Fibroblast of skin of left quadriceps (primary cell): ENCODE results near the gene INIP.
A peak's percentile ranks its signal among the peaks of the same experiment; 100 is the strongest.

Source experiments
- DNase-seq, 2 experiments: peaks; one replicate each; pipeline ENCODE4 v3.0.0-alpha.2; 2013; ENCODE audit warnings: low read depth in 2 of 2

The INIP gene, protein sequence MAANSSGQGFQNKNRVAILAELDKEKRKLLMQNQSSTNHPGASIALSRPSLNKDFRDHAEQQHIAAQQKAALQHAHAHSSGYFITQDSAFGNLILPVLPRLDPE

DNA sequence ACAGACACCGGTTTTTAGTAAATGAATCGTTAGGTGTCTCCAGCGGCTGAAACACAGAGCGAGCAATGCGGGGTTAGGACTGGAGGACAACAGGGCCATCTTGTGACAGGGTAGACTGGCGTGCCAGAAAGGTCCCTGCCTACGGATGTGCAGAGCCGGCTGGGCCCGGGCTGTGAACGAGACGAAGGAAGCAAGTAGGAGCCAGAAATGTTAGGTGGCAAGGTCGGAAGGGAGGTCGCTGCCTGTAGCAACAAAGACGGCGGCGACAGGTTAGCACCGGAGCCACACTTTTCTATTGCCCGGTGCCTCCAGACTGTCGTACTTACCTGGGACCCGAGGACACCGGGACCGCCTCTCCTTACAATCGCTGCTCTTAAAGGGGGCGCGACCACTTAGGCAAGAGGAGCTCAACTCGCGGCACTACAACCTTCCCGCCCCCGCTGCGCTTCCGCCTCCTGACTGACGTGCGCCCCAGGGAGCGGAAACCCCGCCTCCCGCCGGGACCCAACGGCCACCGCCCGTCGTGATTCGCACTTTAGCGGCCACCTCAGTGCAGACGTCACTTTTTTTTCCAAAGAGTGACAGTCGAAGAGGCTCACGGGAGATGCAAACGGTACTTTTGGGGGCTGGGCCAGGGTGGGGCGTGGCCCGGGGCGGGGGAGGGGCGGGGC lies at the start of gene INIP:
INIP (minus strand) TSS at position 457 of the 671 bp plus-strand sequence. CDS start 1,632 bp downstream, outside the sequence.
- DNase-seq = peak; percentile 91 to 93

DNA sequence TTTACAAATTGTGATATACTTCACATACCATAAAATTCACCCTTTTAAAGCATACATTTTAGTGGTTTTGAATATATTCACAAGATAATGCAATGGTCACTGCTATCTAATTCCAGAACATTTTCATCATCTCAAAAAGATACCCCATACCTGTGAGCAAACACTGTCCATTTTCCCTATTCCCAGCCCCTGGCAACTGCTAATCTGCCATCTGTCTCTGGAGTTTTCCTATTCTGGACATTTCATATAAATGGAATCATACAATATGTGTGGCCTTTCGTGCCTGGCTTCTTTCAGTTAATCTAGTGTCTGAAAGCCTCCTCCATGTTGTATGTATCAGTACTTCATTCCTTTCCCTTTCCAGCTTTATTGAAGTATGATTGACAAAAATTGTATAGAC lies 47.4 kb upstream of the INIP start:
- DNase-seq = no peak

DNA sequence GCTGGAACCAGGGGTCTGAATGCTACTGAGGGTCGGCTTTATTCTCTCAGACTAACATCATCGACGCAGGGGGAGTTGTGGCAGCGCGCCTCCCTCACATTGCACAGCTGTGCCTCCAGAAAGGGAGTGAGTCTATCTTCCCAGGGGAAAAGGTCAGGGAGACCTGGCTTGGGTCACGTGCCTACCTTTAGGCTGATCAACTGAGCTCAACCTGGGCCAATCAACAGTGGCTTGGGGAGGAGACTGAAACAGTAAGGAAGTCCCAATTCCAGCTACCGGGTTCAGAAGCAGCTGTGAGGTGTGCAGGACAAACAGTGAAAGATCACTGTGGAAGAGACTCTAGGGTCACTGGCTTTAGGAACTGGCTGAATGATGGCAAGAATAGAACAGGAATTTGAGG lies 46.9 kb upstream of the INIP start:
- DNase-seq = no peak

DNA sequence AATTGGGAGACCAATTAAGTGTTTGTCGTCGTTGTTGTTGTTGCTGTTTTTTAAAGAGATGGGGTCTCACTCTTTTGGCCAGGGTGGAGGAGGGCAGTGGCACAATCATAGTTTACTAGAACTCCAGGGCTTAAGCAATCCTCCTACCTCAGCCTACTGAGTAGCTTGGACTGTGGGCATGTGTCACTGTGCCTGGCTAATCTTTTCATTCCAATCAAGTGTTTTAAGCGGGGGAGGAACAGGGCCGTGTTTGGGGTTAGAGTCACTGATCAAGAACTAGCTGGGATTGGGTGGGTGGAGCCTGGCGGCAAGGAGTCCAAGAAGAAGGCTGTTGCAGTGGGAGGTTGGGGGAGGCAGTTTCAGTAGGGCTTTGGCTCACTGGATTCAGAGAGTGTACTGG lies 46.4 kb upstream of the INIP start:
- no peak for DNase-seq

DNA sequence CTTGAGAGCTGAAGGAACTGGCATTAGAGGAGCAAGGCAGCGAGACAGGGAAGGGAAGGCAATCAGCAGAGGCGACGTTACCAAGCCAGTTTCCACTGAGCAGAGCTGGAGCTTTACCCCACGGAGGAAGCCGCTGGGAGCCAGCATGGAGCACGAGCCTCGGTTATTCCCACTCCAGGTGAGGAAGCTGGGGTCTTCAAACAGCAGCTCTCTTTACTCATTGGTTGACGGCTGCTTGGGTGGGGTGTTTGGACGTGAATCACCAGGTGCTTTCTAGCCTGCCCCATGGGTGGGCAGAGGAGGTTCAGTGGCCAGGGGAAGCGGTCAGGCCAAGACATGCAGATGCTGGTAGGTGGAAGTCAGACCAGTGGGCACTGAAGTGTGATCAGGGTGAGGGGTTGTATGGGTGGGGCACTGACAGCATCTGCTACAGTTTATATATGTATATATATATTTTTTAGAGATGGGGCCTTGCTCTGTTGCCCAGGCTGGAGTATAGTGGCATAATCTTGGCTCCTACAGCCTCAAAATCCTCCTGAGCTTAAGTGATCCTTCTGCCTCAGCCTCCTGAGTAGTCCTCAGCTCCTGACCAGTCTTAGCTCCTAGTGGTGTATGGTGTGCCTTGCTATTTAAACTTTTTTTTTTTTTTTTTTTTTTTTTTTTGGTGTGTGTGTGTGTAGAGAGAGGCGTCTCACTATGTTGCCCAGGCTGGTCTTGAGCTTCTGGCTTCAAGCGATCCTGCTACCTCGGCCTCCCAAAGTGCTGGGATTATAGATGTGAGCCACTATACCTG lies 45.0 kb upstream of the INIP start:
- no peak for DNase-seq

DNA sequence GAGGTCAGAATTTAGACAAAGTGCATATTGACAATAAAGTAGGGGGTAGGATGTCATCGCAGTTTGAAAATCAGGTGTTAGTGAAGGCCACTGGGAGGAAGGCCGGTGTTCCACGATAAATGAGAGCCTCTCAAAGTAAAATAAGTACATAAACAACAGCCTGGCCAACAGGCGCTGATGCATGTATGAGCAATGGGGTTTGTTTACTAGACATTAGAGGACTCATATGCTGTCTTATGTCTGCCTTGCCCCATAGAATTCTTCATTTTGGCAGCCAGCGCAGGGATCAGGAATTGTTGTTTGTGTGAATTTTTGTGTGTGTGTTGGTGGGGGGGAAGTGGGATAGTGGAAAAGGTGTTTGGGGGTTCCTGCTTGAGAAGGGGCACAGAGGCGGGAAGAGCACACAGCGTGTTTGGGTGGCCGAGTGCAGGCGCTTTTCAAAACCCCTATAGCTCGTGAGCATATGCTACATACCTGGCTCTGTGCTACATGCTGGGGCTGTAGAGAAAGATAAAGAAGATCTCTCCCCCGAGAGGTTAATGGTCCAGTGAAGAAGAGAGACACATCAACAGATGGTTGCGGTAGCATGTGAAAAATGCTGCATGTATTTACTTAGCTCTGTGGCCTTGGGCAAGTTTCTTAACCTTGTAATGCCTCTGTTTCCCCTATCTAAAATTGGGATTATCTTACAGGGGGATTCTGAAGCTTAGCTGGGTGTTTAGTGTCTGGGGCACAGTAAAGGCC lies 44.2 kb upstream of the INIP start:
- DNase-seq = no peak

DNA sequence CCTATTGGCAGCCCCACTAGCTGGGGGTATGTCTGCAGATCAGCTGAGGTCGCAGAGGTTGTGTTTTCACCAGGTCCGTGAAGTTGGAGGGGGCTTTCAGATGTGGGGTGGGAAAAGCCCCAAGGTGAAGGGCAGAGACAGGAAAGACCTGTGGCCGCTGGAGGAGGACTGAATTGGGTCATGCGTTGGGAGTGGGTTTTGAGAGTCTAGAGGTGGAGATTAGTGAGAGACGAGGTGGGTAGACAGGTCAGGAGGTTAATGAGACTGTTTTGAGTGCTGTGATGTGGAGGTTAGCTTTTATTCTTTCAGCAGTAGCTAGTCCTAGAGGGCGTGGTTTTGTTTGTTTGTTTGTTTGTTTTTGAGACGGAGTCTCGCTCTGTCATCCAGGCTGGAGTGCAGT lies 42.9 kb upstream of the INIP start:
- DNase-seq = no peak

DNA sequence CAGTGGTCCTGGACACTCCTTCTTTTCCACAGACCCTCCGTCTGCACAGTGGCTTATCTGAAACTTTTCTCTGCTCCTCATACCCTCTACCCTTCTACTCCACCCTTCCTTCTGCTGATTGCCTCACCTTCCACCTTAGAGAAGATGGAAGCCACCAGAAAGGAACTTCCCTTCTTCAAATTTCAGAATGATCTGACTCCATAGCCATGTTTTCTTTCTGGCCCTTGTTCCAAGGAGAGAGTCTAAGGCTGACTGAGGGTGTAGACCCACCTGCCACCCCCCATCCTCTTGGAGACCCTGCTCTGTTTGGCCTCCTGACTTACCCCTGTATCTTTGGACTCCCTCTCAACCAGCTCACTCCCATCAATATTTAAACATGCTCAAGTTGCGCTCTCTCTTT lies 40.0 kb upstream of the INIP start:
- no peak for DNase-seq

DNA sequence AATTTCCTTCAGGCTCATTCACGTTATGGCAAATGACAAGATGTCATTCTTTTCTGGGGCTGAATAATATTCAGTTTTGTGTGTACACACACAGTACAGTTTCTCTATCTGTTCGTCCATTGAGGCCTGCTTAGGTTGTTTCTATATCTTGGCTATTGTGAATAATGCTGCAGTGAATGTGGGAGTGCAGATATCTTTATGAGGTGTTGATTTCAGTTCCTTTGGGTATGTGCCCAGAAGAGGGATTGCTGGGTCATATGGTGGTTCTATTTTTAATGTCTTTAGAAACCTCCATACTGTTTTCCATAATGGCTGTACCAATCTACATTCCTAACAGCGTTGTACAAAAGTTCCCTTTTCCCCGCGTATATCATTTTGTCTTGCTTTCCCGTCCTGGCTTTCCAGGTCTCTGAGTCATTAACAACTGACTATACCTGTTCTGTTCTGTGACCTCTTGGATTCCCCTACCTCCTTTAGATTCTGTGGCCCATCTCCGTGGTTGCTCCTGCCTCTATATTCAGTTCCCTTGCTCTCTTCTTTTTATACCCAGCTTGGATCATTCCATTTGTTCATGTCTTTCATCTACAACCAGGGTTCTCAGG lies 39.5 kb upstream of the INIP start:
- DNase-seq = peak; percentile 70 to 74

DNA sequence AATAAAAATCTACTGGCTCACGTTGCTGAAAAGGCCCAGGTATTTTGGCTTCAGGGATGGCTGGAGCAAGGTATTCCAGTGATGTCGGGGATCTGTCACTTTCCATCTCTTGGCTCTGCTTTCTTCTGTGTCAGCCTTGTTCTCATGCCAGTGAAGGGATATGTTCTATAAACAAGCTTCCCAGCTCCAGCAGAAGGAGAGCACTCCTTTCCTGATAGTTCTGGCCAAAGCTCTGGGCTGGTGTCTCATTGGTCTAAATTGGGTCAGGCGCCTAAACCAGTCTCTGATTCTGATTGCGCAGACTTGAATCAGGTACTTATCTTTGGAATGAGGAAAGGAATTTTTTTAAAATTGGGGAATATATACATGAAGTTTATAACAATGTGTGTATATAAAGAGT lies 37.8 kb upstream of the INIP start:
- DNase-seq = no peak

DNA sequence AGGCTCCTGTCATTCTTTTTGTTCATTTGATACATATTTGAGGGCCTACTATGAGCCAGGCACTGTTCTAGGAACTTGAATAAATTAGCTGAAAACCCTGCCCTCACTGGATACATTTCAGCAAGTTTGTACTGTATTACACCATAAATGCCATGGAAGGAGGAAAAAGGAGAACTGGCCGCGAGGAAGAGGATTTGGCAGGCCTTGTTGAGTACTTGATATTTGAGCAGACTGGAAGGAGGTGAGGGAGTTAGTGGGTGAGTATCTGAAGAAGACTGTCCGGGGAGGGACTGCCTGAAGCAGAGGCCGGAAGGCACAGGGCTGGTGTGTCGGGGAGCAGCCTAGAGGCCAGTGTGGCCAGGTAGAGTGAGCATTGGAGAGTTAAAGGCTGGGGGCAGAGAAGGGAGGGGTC lies 37.1 kb upstream of the INIP start:
- DNase-seq = no peak

DNA sequence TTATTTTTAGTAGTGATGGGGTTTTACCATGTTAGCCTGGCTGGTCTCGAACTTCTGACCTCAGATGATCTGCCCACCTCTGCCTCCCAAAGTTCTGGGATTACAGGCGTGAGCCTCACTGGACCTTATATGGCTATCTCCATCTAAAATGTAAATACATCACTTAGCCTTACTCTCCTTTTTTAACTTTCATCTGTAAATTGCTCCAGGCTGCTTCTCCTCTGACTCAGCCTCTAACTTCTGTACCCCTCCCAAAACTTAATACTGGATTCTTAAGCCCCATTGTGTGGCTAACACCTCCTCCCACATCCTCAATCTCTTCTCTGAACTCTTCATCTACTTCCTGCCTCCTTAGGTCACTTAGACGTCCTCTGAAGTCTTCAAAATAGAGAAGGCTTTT lies 36.7 kb upstream of the INIP start:
- peak in 1 of 2 experiments; percentile 44 for DNase-seq

DNA sequence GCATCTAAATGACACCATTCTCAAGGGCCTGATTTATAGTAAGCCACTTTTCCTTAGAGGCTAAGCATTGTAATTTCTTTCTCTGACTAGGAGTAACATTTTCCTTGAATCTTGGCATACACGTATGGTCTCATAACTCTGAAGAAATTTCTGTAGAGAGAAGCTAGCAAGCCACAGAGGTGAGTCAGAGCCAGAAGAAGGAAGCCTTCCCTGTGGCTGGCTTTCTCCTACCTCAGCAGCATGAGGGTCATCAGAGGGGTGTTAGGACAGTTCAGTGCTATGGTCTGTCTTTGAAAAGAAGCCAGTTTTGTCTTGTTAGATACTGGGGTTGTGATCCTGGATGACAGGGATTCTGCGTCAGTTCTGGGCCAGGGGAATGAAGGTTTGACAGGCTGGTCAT lies 35.8 kb upstream of the INIP start:
- DNase-seq = peak; percentile 69 to 75

DNA sequence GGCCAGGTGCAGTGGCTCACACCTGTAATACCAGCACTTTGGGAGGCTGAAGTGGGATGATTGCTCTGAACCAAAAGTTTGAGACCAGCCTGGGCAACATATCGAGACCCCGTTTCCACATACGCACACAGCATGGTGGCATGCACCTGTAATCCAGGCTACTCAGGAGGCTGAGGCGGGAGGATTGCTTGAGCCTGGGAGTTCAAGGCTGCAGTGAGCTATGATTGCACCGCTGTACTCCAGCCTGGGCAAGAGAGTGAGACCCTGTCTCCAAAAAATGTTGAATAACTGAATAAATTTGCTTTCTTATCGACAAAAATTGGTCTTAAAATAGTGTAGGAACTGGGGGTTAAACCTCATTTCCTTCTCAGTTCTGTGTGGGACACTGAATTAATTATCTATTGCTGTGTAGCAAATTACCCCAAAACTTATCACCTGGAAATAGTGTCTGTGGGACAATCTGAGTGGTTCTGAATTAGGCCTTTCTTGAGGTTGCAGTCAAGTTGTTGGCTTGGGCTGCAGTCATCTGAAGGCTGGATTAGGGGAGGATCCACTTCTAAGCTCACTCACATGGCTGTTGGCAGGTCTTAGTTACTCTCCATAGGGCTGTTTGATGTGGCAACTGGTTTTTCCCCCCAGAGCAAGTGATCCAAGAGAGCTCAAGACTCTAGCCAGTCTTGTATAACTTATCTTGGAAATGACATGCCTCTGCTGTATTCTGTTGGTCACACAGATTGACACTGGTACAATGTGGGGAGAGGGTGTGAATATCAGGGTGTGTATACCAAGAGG lies 34.6 kb upstream of the INIP start:
- no peak for DNase-seq

DNA sequence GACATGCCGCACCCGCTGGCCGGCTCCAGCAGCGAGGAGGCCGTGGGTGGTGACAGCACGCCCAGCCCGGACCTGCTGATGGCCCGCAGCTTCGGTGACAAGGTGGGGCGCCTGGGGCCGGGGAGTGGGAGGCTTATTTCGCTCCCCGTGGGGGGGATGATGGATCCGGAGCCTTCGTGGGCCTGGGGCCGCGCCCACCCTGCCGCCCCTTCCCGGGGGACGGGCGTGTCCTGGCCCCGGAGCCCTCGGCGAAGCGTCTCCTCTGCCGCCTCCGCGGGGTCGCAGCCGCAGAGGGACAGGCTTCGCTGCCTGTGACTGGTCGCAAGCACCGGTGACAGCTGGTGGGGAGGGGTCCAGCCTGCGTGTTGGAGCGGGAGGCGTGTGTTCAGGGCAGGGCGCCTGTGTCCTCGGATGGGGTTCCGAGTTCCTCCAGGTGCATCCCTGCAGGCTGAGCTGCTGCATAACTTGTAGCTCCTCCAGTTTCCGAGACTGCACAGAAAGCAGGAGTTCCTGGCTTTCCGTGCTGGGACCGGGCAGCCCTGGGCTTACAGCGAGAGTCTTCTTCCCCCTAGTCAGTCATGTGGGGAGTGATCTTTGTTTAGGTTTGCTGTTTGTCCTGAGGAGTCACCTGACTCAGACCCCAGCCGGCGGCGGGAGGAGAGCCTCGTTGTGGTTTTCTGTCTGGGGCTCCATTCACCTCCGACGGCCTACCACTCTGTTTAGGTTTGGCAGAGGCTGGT lies 33.3 kb upstream of the INIP start:
- no peak for DNase-seq

DNA sequence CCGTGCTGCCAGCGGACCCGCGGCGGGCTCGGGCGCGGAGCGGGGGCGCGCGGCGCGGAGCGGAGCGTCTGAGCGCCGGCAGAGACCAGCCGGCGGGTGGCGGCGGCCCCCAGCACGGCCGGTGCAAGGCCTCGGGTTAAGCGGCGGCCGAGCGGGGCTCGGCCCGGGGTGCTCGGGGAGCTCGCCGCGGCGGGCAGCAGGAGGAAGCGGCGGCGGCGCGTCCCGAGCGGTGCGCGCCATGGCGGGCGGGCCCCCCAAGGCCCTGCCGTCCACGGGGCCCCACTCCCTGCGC lies 32.8 kb upstream of the INIP start:
- no peak for DNase-seq

DNA sequence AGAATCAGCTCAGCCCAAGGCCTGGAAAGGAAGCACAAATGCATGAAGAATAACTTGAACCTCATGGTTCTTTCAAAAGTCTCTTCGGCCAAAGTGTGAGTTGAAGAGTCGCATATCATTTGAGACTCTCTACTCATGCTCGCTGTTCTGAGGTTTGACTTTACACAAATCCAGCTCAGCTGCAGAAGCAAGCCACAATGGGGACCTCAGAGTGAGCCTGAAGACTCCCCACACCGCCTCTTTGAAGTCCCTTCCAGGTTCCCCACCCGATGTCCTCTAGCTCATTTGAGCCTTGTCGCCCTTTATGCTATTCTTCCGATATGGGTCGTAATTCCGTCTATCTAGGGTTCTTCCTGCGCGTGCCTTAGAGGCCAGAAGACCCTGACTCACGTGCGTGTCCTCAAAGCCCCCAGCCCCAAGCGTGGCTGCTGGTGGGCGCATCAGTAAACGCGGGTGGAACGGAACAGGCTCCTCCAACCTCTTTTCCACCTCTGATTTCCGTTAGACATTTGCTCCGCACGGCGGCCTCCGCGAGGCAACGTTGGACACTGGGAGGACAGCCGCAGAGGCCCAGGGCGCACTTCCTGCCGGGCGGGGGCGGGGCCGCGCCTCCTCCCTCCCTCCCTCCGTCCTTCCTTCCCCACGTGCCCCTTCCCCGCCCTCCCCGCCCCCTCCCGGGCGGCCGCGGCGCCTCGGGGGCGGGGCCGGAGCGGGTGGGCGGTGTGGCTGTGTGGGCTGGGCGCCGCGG lies 32.3 kb upstream of the INIP start, which contains the start of gene SNX30:
SNX30 (plus strand) TSS at position 745 of the 748 bp plus-strand sequence. CDS start 242 bp downstream, outside the sequence.
- peak; percentile 79 to 82 for DNase-seq

DNA sequence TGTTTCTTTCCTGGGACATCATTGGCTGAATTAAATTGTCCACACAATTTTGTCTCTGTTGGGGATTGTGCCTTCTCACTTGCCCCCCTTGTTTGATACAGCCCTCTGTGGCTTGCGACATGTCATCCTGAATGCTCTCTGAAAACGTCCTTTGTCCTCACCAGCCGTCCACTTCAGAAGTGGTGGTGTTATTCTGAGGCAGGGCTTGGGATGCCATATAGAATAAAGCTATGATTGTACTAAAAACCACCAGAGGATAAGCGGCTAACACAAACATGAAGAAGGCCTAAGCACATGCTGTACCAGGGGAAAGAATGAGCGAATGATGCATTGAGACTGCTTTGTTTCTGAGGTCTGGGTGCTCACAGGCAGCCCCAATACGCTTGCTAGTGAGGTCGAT lies 29.2 kb upstream of the INIP start:
- DNase-seq = no peak

DNA sequence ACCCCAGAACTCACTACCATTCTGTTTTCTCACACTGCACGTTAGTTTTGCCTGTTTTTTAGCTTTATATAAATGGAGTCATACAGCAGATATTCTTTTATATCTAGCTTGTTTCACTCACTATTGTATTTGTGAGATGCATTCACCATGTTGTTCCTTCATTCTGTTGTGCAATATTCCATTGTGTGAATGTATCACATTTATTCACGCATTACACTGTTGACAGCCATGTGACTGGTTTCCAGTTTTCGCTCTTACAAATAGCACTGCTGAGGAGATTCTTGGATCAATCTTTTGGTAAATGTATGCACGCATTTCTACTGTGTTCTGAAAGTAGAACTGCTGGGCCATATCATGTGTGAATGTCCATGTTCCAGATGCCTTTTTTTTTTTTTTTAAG lies 26.3 kb upstream of the INIP start:
- DNase-seq = no peak
